ENCODE measurements around the gene RASSF5.

DNA sequence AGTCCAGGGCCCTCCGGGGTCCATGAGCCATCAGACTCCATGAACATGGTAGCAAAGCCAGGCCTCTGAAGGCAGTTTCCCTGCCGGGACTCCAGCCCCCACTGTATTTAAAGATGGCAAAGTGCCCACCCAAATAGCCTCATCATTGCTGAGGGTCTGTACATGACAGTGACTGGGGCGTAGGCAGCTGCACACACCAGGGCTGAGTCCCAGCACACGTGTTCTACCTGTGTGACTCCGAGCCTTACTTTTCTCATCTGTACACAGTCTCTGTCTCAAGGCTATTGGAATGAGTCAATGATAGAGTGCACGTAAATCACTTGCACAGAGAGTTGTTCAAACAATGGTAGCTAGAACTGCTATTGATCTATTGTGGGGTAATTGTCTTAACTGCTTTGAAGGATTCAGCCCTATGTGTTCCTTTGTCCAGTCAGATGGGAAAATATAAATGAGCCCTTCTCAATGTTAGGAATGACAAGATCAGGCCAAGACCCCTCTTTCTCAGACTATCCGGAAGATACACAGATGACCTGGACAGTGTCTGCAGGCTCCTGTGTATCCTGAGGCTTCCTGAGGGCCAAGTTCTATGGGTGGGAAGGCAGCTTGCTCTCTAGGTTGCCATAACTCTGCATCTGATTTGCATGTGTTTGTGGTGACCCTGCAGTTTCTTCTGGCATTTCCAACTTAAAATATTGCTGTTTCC, 48.9 kb downstream of the RASSF5 start:
- TF ChIP-seq, protein P1, sequence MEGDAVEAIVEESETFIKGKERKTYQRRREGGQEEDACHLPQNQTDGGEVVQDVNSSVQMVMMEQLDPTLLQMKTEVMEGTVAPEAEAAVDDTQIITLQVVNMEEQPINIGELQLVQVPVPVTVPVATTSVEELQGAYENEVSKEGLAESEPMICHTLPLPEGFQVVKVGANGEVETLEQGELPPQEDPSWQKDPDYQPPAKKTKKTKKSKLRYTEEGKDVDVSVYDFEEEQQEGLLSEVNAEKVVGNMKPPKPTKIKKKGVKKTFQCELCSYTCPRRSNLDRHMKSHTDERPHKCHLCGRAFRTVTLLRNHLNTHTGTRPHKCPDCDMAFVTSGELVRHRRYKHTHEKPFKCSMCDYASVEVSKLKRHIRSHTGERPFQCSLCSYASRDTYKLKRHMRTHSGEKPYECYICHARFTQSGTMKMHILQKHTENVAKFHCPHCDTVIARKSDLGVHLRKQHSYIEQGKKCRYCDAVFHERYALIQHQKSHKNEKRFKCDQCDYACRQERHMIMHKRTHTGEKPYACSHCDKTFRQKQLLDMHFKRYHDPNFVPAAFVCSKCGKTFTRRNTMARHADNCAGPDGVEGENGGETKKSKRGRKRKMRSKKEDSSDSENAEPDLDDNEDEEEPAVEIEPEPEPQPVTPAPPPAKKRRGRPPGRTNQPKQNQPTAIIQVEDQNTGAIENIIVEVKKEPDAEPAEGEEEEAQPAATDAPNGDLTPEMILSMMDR (optimal IDR thresholded peaks at IDR 0.05 in 1 of 3, IDR thresholded peaks at IDR 0.05 in 1 of 3, conservative IDR thresholded peaks at IDR 0.05 in 1 of 3; ENCODE audit: extremely low read depth in 1 of 3, insufficient read depth in 2 of 3, low read length in 3 of 3) = no peak
- TF ChIP-seq EZH2 (IDR thresholded peaks at IDR 0.05; ENCODE audit: low read length) = no peak

Measured in keratinocyte (primary cell).